Breast epithelium (tissue), 4 donors: Measurements from ENCODE around the gene U2AF2. TPM values are rescaled to one million over a fixed set of nuclear protein-coding genes. Genes with fewer than 3 reads are reported as not detected.

Source experiments
- DNase-seq, 2 donors: peaks; one replicate each; pipeline ENCODE4 v3.0.0-alpha.2; 2019; ENCODE audit warnings: low spot score in 2 of 2
- H3K27ac ChIP-seq, 2 donors: fragments of 200-600 bp; sonication (generic) in 1 of 2; one replicate each; pipeline ENCODE4 v1.5.1; 2016 to 2019; ENCODE audit warnings: mild to moderate bottlenecking in 1 of 2
- H3K27me3 ChIP-seq, 2 donors: fragments of 200-600 bp; sonication (generic) in 1 of 2; one replicate each; pipeline versions ENCODE4 v1.5.1 to v1.6.0; 2017 to 2019; ENCODE audit warnings: control low read depth in 1 of 2, mild to moderate bottlenecking in 1 of 2
- H3K36me3 ChIP-seq: fragments of 200-600 bp; one replicate; pipeline ENCODE4 v1.5.1; 2019
- H3K4me1 ChIP-seq, 2 donors: fragments of 200-600 bp; sonication (generic); one replicate each; pipeline ENCODE4 v1.5.1; 2016 to 2019; ENCODE audit warnings: control low read depth in 1 of 2
- H3K4me3 ChIP-seq, 3 donors: fragments of 200-600 bp; sonication (generic); 1 replicate in 2 of 3; 2 replicates in 1 of 3; pipeline ENCODE4 v1.5.1; 2016 to 2019; ENCODE audit warnings: mild to moderate bottlenecking in 3 of 3, moderate library complexity in 2 of 3
- H3K9me3 ChIP-seq, 2 donors: fragments of 200-600 bp; sonication (generic) in 1 of 2; one replicate each; pipeline ENCODE4 v1.5.1; 2016 to 2019; ENCODE audit warnings: control low read depth in 1 of 2
- POLR2A ChIP-seq: fragments of 450-650 bp; IDR thresholded peaks from one replicate; pipeline ENCODE4 v1.6.1; 2016; ENCODE audit warnings: antibody characterized with exemption, mild to moderate bottlenecking, moderate library complexity
- POLR2AphosphoS5 ChIP-seq, 3 donors: sonication (generic); formaldehyde crosslinking; IDR thresholded peaks; one replicate each; pipeline ENCODE4 v1.6.1; 2017; ENCODE audit warnings: antibody characterized with exemption in 3 of 3
- intact Hi-C: fragments of 100-400 bp; cut with DNase I; formaldehyde crosslinking; loops from one replicate; pipeline ENCODE4 v1.15.1; 2023; ENCODE audit warnings: low total_unique reads
- total RNA-seq, 3 donors: library from RNA; depleted of rRNA; stranded (reverse); fragments of >200 nt; gene quantifications; one replicate each; pipeline ENCODE4 v1.1.0, GENCODE V29; 2016
- TF ChIP-seq, protein P1 (sequence below), 3 donors: fragments of 450-650 bp; IDR thresholded peaks; one replicate each; pipeline ENCODE4 v1.5.1; 2016 to 2017; ENCODE audit warnings: antibody characterized with exemption in 3 of 3, mild to moderate bottlenecking in 3 of 3, moderate library complexity in 3 of 3

The U2AF2 gene
- total RNA-seq, 3 donors from 2014 or later, result 82.5 to 93.4 (median 85.3) TPM

- no peaks in the 10 kb centered on the region for H3K9me3 ChIP-seq
- peaks cover 13 to 14% of the 10 kb centered on the region in 2 donors for H3K4me1 ChIP-seq
- peak overlapping the region; percentile 94 to 98 for H3K27ac ChIP-seq
- DNase-seq, result no peak
- H3K36me3 ChIP-seq, result no peaks in the 10 kb centered on the region
- intact Hi-C loops, result no loop called here
- H3K27me3 ChIP-seq, result no peaks in the 10 kb centered on the region
- TF ChIP-seq POLR2A (no peak), POLR2AphosphoS5 (IDR thresholded peaks at IDR 0.05) (no peak)
- TF ChIP-seq, protein P1, sequence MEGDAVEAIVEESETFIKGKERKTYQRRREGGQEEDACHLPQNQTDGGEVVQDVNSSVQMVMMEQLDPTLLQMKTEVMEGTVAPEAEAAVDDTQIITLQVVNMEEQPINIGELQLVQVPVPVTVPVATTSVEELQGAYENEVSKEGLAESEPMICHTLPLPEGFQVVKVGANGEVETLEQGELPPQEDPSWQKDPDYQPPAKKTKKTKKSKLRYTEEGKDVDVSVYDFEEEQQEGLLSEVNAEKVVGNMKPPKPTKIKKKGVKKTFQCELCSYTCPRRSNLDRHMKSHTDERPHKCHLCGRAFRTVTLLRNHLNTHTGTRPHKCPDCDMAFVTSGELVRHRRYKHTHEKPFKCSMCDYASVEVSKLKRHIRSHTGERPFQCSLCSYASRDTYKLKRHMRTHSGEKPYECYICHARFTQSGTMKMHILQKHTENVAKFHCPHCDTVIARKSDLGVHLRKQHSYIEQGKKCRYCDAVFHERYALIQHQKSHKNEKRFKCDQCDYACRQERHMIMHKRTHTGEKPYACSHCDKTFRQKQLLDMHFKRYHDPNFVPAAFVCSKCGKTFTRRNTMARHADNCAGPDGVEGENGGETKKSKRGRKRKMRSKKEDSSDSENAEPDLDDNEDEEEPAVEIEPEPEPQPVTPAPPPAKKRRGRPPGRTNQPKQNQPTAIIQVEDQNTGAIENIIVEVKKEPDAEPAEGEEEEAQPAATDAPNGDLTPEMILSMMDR (IDR thresholded peaks at IDR 0.05), result no peak
- peak overlapping the region; percentile 90 to 99 (median 93) for H3K4me3 ChIP-seq
Measured at GRCh38 chr19:55644191-55644833, 10.5 kb upstream of the U2AF2 start.

DNA sequence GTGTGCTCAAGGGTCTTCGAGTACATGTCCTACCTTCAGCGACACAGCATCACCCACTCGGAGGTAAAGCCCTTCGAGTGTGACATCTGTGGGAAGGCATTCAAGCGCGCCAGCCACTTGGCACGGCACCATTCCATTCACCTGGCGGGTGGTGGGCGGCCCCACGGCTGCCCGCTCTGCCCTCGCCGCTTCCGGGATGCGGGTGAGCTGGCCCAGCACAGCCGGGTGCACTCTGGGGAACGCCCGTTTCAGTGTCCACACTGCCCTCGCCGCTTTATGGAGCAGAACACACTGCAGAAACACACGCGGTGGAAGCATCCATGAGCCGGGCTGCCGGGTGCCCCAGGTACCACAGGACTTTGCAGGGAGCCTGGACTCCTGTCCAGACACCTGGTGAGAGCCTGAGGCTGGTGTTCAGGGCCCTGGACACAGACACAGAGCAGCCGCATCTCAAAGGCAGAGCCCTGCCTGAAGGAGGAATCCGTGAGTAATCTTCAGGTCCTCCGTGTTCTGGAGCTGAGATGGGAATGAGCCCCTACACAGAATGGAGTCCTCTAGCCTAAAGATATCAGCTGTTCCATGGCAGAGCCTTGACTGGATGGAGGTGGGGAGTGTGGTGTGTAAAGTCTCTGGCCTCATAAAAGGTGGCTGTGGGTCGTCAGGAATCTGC is 9.9 kb upstream of the U2AF2 start:
- H3K4me3 ChIP-seq, result peak overlapping the region in 1 of 3 donors; percentile 99
- H3K4me1 ChIP-seq, result peaks cover 13 to 15% of the 10 kb centered on the region in 2 donors
- TF ChIP-seq, protein P1 (IDR thresholded peaks at IDR 0.05), result no peak
- no peak for TF ChIP-seq POLR2AphosphoS5 (IDR thresholded peaks at IDR 0.05)
- no peak for TF ChIP-seq POLR2A
- intact Hi-C loops, result no loop called here
- no peaks in the 10 kb centered on the region for H3K9me3 ChIP-seq
- H3K36me3 ChIP-seq, result no peaks in the 10 kb centered on the region
- no peak for DNase-seq
- no peaks in the 10 kb centered on the region for H3K27me3 ChIP-seq
- H3K27ac ChIP-seq, result no peak overlapping the region

DNA sequence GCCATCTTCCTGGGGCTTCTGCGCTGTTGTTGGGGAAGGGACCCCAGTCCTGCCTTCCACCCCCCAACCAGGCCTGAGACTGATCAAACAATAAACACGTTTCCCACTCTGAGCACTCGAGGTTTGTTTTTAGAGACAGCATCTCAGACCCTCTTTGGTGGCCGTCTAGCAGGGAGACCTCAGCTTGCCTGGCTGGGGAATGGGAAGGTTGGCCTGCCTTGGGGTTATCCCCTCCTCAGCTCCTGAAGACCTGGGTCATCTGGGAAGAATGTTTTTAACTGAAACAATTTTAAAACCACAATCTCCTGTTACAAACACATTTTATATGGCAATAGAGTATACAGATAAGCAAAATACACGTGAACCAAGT is 9.3 kb upstream of the U2AF2 start:
- H3K27ac ChIP-seq, result no peak overlapping the region
- H3K4me3 ChIP-seq, result no peak overlapping the region
- no peaks in the 10 kb centered on the region for H3K36me3 ChIP-seq
- peaks cover 11 to 13% of the 10 kb centered on the region in 2 donors for H3K4me1 ChIP-seq
- H3K27me3 ChIP-seq, result no peaks in the 10 kb centered on the region
- DNase-seq, result no peak
- no peaks in the 10 kb centered on the region for H3K9me3 ChIP-seq
- TF ChIP-seq POLR2A (no peak), POLR2AphosphoS5 (IDR thresholded peaks at IDR 0.05) (no peak)
- TF ChIP-seq, protein P1 (IDR thresholded peaks at IDR 0.05), result no peak
- intact Hi-C loops, result no loop called here

GRCh38 chr19:55646889-55647731 is 7.7 kb upstream of the U2AF2 start:
- peak overlapping the region; percentile 86 to 92 for H3K27ac ChIP-seq

More at GRCh38 chr19:55646889-55647731, 7.7 kb upstream of the U2AF2 start:
- Histone ChIP-seq H3K36me3 (no peaks in the 10 kb centered on the region), H3K27me3 (no peaks in the 10 kb centered on the region), H3K9me3 (no peaks in the 10 kb centered on the region), H3K4me3 (peak overlapping the region; percentile 88 to 98 (median 96)), H3K4me1 (peaks cover 9 to 11% of the 10 kb centered on the region in 2 donors)
- intact Hi-C loops, result no loop called here
- TF ChIP-seq POLR2AphosphoS5 (IDR thresholded peaks at IDR 0.05), result no peak
- no peak for TF ChIP-seq POLR2A
- TF ChIP-seq, protein P1 (IDR thresholded peaks at IDR 0.05), result no peak
- no peak for DNase-seq
